CD4-positive, alpha-beta T cell treated with Interleukin-21 for 1 hour (primary cell): ENCODE results near the gene CHRDL2.
A peak's percentile ranks its signal among the peaks of the same experiment; 100 is the strongest.

Source experiments
- DNase-seq: peaks from one replicate; pipeline ENCODE4 v3.0.0-alpha.2; 2020

Gene CHRDL2

DNA sequence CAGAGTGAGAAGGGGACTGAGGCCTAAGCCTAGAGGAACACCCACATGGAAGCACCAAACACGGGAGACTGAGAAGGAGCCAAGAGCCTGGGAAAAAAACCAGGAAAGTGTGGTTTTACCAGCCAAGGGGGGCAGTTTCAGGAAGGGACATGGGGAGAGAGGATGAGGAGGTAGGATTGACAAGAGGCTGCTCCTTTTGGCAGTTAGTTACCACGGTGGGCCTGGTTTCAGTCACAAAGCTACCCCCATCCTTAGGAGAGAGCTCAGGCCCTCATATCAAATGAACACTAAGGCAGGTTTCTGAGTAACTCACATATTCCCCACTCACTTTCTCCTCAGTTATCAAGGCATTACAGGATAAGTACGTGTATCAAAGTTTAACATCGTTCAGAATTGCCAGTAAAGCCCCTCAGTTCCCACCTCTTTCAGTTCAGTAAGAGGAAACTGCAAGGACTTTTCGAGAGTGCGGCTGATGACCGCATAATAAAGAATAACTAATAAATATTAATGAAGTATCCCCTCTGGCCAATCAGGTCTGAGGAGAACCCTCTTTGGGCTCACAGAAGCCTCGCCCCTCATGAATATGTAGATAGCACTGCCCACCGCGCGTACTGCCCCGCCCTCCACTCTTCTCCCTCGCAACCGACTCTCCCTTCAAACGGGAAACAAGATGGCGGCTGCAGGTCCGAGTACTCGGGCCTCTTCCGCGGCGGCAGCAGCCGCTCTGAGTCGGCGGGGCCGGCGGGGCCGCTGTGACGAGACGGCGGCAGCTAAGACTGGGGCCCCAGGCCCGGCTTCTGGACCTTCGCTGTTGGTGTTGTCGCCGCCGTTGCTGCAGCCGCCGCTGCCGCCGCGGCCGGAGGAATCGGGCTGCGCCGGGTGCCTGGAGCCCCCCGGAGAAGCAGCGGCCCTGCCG is 17.2 kb upstream of the CHRDL2 start, which contains the start of gene RNF169:
Gene RNF169 (plus strand): TSS at position 639 of the 916 bp plus-strand sequence. CDS start 32 bp downstream, at position 671.
- DNase-seq, result peak; percentile 93

DNA sequence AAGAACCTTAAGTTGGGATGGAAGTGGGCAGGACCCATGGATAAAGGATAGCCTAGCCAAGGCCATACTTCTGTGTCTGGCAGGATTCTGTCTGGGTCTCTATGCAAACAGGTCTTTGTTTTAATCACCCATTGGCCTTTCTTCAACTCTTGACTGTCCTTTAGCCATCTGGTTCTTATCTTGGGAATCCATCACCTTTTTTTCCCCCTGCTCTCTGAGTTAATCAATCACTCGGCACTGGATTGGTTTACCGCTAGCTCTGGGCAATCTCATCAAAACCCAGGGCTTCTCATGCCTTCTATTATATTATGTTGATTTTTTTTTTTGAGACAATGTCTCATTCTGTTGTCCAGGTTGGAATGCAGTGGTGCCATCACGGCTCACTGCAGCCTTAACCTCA is 15.6 kb upstream of the CHRDL2 start:
- no peak for DNase-seq

DNA sequence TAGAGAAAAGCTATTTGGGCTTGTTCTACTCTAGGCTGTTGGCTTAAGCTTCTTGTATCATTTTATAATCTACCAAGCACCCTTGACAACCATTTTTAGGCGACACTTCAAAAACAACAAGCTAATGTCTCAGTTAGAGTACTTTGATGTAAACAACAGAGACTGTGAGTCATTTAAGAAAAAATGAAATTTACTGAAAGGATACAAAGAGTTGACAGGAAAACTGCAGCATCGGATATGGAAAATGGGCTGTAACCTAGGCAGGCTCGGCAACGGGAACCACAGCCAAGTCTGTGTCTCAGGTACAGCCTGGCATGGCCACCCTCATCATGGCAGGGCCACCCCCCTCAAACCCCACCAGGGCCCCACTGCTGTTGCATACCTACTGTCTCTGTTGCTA is 13.1 kb upstream of the CHRDL2 start:
- no peak for DNase-seq

DNA sequence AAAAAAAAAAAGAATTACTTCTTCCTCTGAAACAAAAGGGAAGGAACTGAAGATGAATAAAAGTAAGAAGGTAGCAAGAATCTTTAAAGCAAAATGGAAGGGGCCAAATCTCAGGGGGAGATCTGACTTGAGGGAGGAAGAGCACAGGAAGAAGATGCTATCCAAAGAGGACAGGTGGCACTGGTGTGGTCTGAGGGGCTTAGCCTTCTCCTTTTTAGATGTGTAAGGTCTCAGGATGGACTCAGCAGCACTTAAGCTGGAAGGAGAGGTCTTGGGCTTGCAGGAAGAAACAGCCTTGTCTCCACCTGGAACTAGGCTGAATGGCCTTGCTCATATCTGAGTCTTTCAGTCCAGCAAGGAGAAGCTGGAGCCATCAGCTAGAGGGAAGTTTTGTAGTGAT is 12.4 kb upstream of the CHRDL2 start:
- DNase-seq, result no peak

DNA sequence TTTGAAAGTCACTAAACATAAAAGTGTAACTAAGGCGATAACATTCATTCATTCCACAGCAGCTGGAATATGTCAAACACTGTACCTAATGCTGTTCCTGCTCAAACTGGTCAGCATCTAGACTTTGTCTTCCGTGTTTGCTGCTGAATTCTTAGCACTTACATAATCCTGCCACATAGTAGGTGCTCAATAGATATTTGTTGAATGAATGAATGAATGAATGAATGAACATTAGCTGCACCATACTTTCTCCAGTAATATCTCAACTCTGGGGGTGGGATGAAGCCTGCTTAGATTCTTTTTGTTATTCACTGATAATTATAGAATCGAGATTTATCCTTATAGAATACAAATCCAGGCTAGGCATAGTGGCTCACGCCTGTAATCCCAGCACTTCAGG is 10.8 kb upstream of the CHRDL2 start:
- no peak for DNase-seq

DNA sequence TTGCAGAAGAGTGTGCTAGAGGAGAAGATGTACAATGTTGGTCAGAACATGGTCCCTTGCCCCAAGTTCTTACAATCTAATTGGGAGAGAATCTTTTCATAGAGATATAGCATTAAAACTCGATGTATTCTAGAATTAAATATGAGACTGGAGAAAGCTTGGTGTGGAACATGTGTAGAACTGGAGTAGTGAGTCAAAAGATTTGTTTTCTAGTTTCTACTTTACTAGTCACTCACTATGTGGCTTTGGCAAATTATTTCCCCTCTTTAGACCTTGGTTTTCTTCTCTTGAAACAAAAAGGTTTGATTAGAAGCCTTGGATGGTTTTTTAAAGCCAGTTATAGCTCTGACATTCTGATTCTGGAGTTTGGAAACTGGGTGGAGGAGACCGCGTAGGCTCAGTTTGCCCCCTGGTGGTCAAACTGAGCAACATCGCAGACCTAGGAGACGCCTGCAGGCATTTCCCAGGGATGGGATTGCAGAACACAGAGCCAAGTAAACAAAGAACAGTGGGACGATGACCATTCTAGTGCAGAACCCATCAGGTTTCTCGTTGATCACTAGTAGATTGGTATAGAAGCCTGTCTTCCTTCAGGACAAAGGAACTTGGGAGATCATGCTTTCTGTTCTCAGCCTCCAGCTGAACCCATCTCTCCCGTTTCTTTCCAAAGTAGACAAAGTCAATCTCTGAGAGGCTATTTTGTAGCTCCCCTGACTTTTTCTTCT is 8.5 kb upstream of the CHRDL2 start:
- DNase-seq, result peak; percentile 52

DNA sequence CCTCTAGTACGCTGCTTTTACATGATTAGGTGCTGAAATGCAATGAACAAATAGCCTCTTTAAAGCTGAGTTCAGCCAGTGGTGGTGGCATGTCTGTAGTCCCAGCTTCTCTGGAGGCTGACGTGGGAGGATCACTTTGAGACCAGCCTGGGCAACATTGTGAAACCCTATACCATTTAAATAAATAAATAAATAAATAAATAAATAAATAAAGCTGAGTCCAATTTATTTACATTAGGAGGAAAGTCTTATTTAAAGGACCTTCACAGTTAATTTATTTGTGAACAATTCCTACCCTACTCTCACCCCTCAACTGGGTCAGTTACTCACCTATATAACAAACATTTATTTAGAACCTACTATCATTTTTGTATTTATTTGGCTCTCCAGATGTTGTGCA is 4.8 kb upstream of the CHRDL2 start:
- DNase-seq, result no peak

DNA sequence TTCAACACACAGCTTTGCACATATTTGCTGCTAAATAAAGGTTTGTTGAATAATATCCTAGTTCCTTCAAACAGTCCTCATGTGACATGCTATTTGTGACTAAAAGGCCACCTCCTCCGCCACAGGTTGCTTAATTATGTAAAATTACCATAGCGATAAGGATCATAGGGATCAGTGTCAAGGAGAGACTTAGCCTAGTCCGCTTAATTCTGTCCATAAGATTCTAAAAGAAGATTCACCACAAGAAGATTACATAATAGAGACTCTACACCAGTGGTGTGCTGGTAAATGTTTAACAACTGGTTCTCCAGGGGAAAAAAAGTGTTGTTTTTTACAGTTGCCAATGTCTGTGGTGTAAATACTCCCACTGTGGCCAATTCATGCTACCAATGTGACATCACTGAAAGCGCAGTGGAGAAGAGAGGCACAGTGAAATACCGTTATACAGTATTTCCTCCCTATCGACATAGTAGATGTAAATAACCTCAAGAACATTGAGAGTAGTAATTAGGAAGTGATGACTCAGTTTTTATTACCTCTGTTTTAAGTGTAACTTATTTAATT is 4.2 kb upstream of the CHRDL2 start:
- DNase-seq, result peak; percentile 17

DNA sequence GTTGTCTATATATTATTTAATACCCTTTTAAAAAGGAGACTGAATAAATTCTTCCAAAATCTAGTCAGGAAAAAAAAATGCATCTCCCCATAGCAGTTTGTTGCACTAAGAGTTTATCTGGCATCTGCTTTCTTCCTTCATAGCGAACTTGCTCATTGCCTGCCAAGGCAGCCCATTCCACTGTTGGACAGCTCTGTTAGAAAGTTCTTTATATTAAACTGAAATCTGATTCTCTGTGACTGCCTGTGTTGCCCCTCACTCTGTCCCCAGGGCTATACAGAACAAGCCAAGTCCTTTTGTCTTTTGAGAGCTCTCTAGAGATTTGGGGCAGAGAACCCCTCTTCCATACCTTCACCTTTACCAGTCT is 3.3 kb upstream of the CHRDL2 start:
- no peak for DNase-seq

DNA sequence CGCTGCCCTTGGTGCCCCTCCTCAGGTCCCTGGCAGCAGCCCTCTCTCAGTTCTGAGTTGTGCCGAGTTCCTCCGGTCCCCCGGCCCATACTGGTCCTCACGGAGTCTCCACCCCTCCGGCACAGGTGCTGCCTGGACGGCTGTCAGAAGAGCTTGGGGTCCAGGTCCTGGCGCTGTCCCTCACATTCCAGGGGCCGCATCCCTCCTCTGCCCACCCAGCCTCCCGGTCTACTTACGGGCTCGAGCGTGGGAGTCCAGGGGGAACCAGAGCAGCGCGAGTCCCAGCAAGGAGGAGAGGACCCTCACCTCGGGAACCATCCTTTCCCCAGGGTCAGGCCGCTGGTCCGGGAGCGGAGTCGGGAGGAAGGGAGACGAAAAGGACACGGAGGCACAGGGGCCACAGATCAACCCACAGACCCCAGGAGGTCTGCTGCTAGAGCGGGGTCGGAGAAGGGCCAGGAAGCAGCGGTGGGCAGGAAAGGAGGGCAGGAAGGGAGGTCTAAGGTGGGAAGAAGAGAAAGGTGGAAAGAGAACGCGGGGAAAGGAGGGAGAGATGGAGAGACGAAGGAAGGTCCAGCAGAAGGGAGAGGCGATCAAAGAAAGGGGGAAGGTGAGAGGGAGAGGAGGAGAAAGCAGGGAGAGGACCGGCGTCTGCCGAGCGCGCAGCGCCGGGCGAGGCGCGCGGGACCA is 510 bp downstream of the CHRDL2 start:
- no peak for DNase-seq

DNA sequence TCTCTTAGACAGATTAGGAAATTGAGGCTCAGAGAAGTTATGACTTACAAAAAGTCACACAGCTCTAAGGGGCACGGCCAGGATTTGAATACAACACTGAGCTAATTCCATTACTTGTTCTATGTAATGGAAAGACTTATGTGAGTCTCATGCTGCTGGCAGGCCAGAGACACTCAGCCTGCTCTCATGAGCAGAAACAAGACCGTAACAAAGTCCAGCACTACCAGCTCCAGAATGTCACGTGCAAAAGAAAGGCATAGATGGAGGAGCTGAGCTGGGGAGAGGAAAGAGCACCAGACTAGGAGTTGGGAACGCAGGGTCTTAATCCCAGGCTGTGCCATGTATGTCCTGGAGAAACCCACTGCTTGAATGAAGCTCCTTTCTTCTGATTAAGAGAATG is 1.8 kb downstream of the CHRDL2 start:
- no peak for DNase-seq

DNA sequence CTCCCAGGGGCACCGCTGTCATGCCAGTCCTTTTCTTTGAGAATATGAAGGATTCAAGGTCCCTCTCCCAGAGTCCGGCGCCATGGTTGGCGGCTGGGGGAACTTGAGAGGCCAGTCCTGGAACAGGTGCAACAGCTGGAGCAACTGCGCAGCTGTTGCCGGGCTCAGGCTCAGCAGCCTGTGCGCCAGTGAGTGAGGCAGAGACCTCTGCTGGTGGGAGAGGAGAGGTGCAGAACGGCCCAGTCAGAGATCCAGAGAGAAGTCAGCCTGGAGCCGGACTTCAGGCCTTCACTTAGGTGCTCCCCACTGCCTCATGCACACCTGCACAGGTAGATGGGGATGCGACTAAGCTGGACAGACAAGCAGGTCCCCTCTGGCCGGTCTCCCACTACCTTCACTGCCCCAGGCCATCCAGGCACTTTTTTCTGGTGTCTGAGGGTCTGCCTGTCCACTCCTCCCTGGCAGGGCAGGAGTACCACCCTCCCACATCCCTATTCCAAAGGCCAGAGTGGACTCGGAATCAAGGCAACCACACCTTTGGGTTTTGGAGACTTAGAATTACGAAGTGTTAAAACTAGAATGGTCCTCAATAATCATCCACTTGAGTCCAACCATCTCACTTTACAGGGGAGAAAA is 4.6 kb downstream of the CHRDL2 start:
- DNase-seq, result peak; percentile 57

DNA sequence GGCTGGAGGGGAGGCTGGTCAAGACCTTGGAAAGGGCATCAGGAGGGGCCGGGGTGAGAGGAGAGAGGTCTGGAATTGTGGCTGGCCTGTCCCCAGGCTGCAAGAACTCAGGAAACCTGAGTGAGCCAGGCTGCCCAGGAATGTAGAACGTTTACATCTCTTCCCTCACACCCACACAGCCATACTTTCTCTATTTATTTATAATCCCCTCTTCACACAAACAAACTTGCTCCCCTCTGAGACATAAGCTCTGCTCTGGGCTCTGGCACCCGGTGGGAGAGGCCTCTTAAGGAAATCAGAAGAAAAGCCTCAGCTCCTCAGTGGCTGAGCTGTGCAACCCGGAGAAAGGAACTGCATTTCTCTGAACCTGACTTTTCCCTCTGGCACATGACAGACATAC is 5.5 kb downstream of the CHRDL2 start:
- DNase-seq, result no peak

DNA sequence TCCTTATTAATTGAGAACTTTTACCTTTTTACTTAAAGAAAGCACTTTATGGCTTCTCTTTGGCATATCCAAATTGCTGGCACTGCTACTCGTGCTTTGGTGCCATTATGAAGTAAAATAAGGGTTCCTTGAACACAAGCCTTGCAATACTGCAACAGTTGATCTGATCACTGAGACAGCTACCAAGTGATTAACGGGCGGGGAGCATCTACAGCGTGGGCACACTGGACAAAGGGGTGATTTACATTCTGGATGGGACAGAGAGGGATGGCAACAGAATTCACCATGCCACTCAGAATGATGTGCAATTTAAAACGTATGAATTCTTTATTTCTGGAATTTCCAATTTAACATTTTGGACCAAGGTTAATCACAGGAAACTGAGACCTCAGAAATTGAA is 7.7 kb downstream of the CHRDL2 start:
- no peak for DNase-seq

DNA sequence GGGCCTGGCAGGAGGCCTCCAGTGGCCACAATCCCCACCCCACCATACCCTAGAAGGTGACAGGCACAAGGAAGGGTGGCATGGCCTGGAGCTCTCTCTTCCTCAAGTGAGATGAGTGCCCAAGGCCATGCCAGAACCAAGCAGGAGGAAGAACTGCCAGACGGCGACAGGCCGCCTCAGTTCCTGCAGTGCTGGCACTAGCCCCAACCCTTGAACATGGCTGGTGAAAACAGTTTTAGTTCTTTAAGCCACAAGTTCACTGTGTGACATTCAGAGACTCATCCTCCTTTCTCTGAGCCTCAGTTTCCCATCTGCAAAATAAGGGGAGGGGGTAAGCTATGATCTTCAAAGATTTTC is 9.8 kb downstream of the CHRDL2 start:
- DNase-seq, result no peak

DNA sequence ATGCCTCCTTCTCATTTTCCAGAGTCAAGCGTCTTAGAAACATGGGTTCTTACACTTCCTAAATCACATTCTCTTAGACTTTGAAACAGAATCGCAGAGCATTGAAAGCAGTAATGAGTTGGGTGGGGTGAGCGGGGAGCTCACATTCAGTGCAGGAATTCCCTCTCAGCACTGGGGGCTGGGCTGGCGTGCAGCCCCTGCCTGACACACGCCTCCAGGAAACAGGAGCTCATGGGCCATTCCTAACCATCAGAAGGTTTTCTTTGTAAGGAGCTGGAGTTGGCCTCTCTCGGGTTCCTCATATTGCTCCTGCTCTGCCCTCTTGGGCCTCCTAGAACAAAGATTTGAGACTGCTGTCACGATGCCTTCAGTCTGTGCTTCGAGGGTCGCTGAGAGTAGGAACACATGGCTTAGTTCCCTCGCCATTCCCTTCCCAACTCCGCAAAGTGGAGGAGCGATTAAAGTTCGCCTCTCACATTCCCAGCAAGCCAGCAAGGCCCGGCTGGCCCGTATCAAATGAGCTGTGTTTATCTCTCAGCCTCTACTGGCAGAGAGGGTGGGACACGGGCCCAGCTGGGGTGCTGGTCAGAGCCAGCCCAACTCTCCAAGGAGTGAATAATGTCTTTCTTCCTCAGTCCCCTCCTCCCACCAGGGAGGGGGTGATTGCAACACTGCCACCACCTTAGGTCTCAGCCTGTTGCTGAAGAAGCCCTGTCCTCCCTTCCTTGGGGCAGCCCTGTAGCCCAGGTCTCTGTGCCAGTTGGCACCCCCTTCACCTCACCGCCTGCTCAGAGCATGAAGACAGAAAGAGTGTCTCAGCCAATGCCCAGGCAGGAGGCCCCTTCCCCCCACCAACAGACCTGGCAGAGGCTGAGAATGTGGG is 10.4 kb downstream of the CHRDL2 start:
- DNase-seq, result no peak

DNA sequence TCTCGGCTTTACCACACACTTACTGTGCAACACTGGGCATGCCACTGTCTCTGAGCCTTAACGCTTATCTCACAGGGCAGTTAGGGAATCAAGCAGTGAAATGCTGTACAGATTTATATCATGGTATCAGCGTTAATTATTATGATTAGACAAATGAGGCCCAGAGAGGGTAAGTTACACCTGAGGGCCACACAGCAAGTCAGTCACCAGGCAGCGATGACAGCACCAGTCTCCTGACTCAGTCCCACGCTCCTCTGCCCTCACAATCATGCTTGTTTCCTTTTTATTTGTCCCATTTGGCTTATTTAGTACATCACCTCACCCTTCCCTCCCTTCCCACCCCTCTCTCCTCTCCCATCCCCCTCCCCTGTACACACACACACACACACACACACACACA is 12.2 kb downstream of the CHRDL2 start:
- DNase-seq, result no peak

DNA sequence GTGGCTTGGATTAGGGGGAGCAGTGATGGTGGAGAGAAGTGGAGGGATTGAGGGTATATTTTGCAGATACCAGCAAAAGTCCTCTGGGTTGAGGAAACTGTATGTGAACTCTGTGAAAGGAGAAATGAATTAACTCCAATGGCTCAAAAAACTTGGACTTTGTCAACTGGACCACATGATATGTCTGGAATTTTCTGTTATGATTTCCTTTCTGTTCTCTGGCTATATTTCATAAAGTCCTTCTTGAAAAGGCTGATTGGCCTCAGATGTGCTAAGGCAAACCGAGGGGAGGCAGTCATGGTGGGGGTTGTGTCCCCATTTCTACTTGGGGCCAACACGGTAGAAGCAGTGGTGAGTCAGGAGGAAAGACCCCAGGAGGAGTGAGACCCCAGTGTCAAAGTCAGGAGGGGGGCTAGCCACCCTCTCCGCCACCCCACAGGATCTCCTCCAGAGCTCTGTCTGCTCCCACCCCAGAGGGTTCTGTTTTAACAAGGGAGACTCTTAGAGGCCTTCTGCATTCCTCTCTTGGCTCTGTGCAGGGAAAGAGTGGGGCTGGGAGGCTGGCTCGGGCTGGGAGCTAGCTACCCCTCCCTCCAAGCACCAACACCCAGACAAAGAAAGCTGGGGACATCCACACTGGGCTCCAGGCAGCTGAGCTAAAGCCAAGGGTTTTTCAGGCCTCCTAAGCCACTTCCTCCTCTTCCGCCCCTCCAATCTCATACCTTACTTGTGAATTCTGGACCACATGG is 13.8 kb downstream of the CHRDL2 start:
- DNase-seq, result no peak

DNA sequence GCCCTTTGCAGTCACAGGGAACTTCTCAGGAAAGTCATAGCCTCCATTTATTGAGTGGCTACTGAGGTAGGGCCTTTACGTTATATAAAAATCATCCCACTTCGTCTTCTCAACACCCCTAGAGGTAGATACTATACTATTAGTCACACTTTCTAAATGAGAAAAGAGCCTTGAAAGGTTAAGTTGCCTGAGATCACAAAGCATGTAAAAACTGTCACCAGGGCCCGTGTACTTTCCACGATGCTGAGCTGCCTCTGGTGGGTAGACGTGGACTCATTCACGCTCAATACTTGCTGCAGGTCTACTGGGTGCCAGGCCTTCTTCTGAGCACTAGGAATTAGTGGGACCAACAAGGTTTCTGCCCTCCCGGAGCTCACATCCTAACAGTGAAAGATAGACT is 16.3 kb downstream of the CHRDL2 start:
- DNase-seq, result no peak

DNA sequence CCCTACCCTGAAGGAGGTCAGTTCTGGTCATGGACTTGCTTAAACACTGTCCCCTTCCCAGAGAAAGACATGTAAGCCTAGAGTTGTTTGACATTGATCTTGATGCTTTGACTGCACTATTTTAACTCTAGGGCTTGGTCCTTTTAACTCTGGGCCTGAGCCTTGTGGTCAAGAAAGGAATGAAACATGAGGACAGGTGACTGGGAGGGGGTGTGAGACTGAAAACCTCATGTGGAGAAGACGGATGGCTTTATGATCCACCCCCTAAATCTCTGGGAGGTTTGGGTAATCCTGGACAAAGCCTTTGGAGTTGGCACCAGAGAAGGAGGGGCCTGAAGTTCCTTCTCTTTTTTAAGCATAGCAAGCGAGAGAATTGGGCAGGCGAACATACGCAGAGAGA is 17.5 kb downstream of the CHRDL2 start:
- DNase-seq, result no peak

DNA sequence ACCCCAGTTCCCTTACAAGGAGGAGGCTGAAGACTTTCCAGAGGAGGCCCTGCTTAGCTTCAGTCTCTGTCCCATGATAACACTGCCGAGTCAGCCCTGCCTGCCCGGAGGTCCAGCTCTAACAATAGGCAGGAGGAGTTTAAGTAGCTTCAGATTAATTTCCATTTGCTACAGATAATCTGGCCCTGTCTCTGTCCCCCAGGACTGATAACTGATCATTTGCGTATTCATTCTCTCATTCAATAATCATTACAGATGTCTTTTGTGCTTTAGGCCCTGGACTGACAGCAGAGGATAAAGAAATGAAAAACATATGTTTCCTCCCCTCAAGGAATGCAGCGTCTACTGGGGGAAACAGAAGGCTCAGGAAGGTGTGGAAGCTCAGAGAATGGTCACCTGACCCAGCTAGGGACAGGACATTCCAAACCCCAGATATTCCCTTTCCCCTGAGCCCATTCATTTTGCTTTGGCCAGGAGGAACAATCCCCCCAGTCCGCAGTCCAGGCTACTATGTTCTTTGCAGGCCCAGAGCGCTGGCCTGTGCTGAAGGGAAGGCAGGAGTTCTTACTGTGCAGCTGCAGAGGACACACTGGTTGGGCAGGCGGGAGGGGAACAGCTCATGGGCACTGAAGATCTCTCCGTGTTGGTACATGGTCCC is 20.8 kb downstream of the CHRDL2 start:
- DNase-seq, result no peak
